GM12878 (cell line): Measurements from ENCODE around the gene CWC27. TPM values are rescaled to one million over a fixed set of nuclear protein-coding genes. Genes with fewer than 3 reads are reported as not detected.
A peak's percentile ranks its signal among the peaks of the same experiment; 100 is the strongest.

ENCODE experiments used
- BRCA1 ChIP-seq: IDR thresholded peaks from 2 replicates; pipeline ENCODE4 v1.6.1; 2011; ENCODE audit warnings: low read depth, low read length, improper control_type of control experiment
- CHD1 ChIP-seq: IDR thresholded peaks from 2 replicates; pipeline ENCODE4 v1.6.1; 2012; ENCODE audit warnings: low read depth, low read length, improper control_type of control experiment
- CREB1 ChIP-seq: IDR thresholded peaks from 2 replicates; pipeline ENCODE4 v1.6.1; 2012; ENCODE audit warnings: low read depth, mild to moderate bottlenecking, inconsistent platforms
- EGR1 ChIP-seq, 2 experiments: IDR thresholded peaks; 1 replicate in 1 of 2; 2 replicates in 1 of 2; pipeline ENCODE4 v1.6.1; 2011 to 2012; ENCODE audit warnings: low read depth in 2 of 2, low read length in 2 of 2, borderline replicate concordance in 1 of 2, mild to moderate bottlenecking in 1 of 2, moderate library complexity in 1 of 2
- FOXK2 ChIP-seq: fragments of 450-650 bp; IDR thresholded peaks from 2 replicates; pipeline ENCODE4 v1.6.1; 2017; ENCODE audit warnings: mild to moderate bottlenecking, moderate library complexity
- FOXM1 ChIP-seq: IDR thresholded peaks from 2 replicates; pipeline ENCODE4 v1.6.1; 2012; ENCODE audit warnings: low read depth, mild to moderate bottlenecking, inconsistent platforms, low read length, moderate library complexity
- IKZF1 ChIP-seq: fragments of 450-650 bp; conservative IDR thresholded peaks from 2 replicates; pipeline ENCODE4 v1.6.1; 2017; ENCODE audit warnings: antibody characterized with exemption, mild to moderate bottlenecking
- JUND ChIP-seq: IDR thresholded peaks from 2 replicates; pipeline ENCODE4 v1.6.1; 2012; ENCODE audit warnings: low read depth, mild to moderate bottlenecking, low read length, improper control_type of control experiment, moderate library complexity
- LARP7 ChIP-seq: fragments of 450-650 bp; IDR thresholded peaks from 2 replicates; pipeline ENCODE4 v1.6.1; 2017; ENCODE audit warnings: mild to moderate bottlenecking
- MYB ChIP-seq: fragments of 150-350 bp; IDR thresholded peaks from 2 replicates; pipeline ENCODE4 v1.6.1; 2014; ENCODE audit warnings: mild to moderate bottlenecking, low read depth, low read length, borderline replicate concordance
- NR2C1 ChIP-seq: fragments of 450-650 bp; IDR thresholded peaks from 2 replicates; pipeline ENCODE4 v1.6.1; 2017; ENCODE audit warnings: antibody characterized with exemption, mild to moderate bottlenecking, moderate library complexity
- PAX8 ChIP-seq: fragments of 450-650 bp; IDR thresholded peaks from 2 replicates; pipeline ENCODE4 v1.6.1; 2017; ENCODE audit warnings: mild to moderate bottlenecking, moderate library complexity
- POLR2A ChIP-seq: IDR thresholded peaks from 2 replicates; pipeline ENCODE4 v1.6.1; 2011; ENCODE audit warnings: low read depth, mild to moderate bottlenecking, low read length
- POLR2AphosphoS5 ChIP-seq: IDR thresholded peaks from 2 replicates; pipeline ENCODE4 v1.6.1; 2011; ENCODE audit warnings: mild to moderate bottlenecking, low read length, inconsistent platforms
- PRDM15 ChIP-seq: fragments of 450-650 bp; formaldehyde crosslinking; IDR thresholded peaks from 2 replicates; pipeline ENCODE4 v1.4.0; 2020; ENCODE audit warnings: mild to moderate bottlenecking, moderate library complexity
- RAD21 ChIP-seq: IDR thresholded peaks from 2 replicates; pipeline ENCODE4 v1.6.1; 2011; ENCODE audit warnings: mild to moderate bottlenecking, low read depth, low read length, moderate library complexity; ENCODE audit not compliant: insufficient read depth
- RB1 ChIP-seq: fragments of 450-650 bp; formaldehyde crosslinking; IDR thresholded peaks from 2 replicates; pipeline ENCODE4 v1.6.1; 2017; ENCODE audit warnings: mild to moderate bottlenecking, borderline replicate concordance
- RFX5 ChIP-seq: IDR thresholded peaks from 2 replicates; pipeline ENCODE4 v1.6.1; 2011; ENCODE audit warnings: low read depth, low read length, improper control_type of control experiment
- RUNX3 ChIP-seq: IDR thresholded peaks from 2 replicates; pipeline ENCODE4 v1.6.1; 2012; ENCODE audit warnings: low read length, inconsistent platforms
- SIN3A ChIP-seq: IDR thresholded peaks from 2 replicates; pipeline ENCODE4 v1.6.1; 2012; ENCODE audit warnings: low read depth, low read length, improper control_type of control experiment
- SKIL ChIP-seq: fragments of 450-650 bp; IDR thresholded peaks from 2 replicates; pipeline ENCODE4 v1.6.1; 2017; ENCODE audit warnings: mild to moderate bottlenecking, low read depth, inconsistent platforms; ENCODE audit not compliant: poor library complexity, severe bottlenecking
- SMARCA5 ChIP-seq: fragments of 450-650 bp; IDR thresholded peaks from 2 replicates; pipeline ENCODE4 v1.6.1; 2017; ENCODE audit warnings: mild to moderate bottlenecking
- SMC3 ChIP-seq: IDR thresholded peaks from 2 replicates; pipeline ENCODE4 v1.6.1; 2011; ENCODE audit warnings: low read length, improper control_type of control experiment, borderline replicate concordance
- SUPT20H ChIP-seq: IDR thresholded peaks from 2 replicates; pipeline ENCODE4 v1.6.1; 2011; ENCODE audit warnings: low read depth, mild to moderate bottlenecking, low read length, moderate library complexity, borderline replicate concordance; ENCODE audit not compliant: control insufficient read depth
- TBL1XR1 ChIP-seq: IDR thresholded peaks from 2 replicates; pipeline ENCODE4 v1.6.1; 2012; ENCODE audit warnings: low read depth, low read length, improper control_type of control experiment
- ZBED1 ChIP-seq: IDR thresholded peaks from 2 replicates; pipeline ENCODE4 v1.6.1; 2016; ENCODE audit warnings: borderline replicate concordance
- ZNF274 ChIP-seq: IDR thresholded peaks from one replicate; pipeline ENCODE4 v1.8.0; 2011; ENCODE audit not compliant: insufficient read length, insufficient read depth
- polyA plus RNA-seq, 11 experiments: library from polyadenylated mRNA; depleted of rRNA in 4 of 11; unstranded in 6 of 11; stranded (reverse) in 5 of 11; fragments of >200 nt; fragmentation: Nextera tagmentation in 4 of 11; fragmentation: Illumina TruSeq in 1 of 11; extraction: Ambion mirVana in 4 of 11; extraction: Trizol in 1 of 11; gene quantifications; 1 replicate in 1 of 11; 2 replicates in 10 of 11; pipeline versions ENCODE4 v1.2.1 to v1.2.3, GENCODE V29; 2011 to 2016; ENCODE audit warnings: inconsistent platforms in 2 of 11, missing spikeins in 2 of 11, low read depth in 1 of 11
- total RNA-seq, 4 experiments: library from RNA; depleted of rRNA in 3 of 4; stranded (reverse); fragments of >200 nt in 3 of 4; fragmentation: Illumina TruSeq in 1 of 4; extraction: Trizol in 1 of 4; gene quantifications; 2 replicates each; pipeline versions ENCODE4 v1.2.1 to v1.2.3, GENCODE V29; 2013 to 2021
- TF ChIP-seq, protein P1 (sequence below): fragments of 450-650 bp; IDR thresholded peaks from 2 replicates; pipeline ENCODE4 v1.6.1; 2017; ENCODE audit warnings: low read depth, mild to moderate bottlenecking, moderate library complexity

The CWC27 gene
- total and polyA plus RNA-seq, 10 of the 15 experiments (the other 5 are each of a cell fraction or from before 2014, with no cell fraction given) = 21.7 to 61.9 (median 47.0) TPM

- no peak for TF ChIP-seq PRDM15
- TF ChIP-seq CHD1 = no peak
- TF ChIP-seq ZBED1 = no peak
- TF ChIP-seq SUPT20H = no peak
- TF ChIP-seq SMC3 = no peak
- TF ChIP-seq CREB1 = no peak
- peak; percentile 95 for TF ChIP-seq RUNX3
- no peak for TF ChIP-seq SMARCA5
- TF ChIP-seq BRCA1 = no peak
- no peak for TF ChIP-seq RFX5
- no peak for TF ChIP-seq ZNF274
- TF ChIP-seq NR2C1 = no peak
- peak; percentile 45 for TF ChIP-seq SKIL
- TF ChIP-seq, protein P1, sequence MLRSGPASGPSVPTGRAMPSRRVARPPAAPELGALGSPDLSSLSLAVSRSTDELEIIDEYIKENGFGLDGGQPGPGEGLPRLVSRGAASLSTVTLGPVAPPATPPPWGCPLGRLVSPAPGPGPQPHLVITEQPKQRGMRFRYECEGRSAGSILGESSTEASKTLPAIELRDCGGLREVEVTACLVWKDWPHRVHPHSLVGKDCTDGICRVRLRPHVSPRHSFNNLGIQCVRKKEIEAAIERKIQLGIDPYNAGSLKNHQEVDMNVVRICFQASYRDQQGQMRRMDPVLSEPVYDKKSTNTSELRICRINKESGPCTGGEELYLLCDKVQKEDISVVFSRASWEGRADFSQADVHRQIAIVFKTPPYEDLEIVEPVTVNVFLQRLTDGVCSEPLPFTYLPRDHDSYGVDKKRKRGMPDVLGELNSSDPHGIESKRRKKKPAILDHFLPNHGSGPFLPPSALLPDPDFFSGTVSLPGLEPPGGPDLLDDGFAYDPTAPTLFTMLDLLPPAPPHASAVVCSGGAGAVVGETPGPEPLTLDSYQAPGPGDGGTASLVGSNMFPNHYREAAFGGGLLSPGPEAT = peak; percentile 45; the same call in 1 of the 2 replicates
- no peak for TF ChIP-seq LARP7
- TF ChIP-seq EGR1 (IDR thresholded peaks at IDR 0.05; ENCODE audit: borderline replicate concordance in 1 of 2, low read depth in 2 of 2, low read length in 2 of 2) = no peak
- TF ChIP-seq TBL1XR1 = no peak; the same call in 1 of the 2 replicates
- TF ChIP-seq IKZF1 = peak; percentile 34; the same call in 1 of the 2 replicates
- TF ChIP-seq FOXK2 = no peak
- 0 out of 2 replicates have a peak, but pooled peaks have one; percentile 32 for TF ChIP-seq FOXM1
- no peak for TF ChIP-seq SIN3A
- no peak for TF ChIP-seq RAD21
- no peak for TF ChIP-seq RB1
- TF ChIP-seq JUND = no peak
- TF ChIP-seq PAX8 = no peak
- TF ChIP-seq MYB = no peak
- no peak for TF ChIP-seq POLR2A
- no peak for TF ChIP-seq POLR2AphosphoS5
Measured at GRCh38 chr5:64773533-64773932, 4.8 kb downstream of the CWC27 start (continued).
